ENCODE results near the gene IL17RD.

The IL17RD gene

GRCh38 chr3:57065588-57065987, 99.6 kb downstream of the IL17RD start:
- DNase-seq (ENCODE audit: low read depth, low spot score), result no peak

- DNase-seq (ENCODE audit: low read depth, low spot score), result no peak
Observed at GRCh38 chr3:57064572-57064971, 100.6 kb downstream of the IL17RD start.

GRCh38 chr3:57064001-57064400, 101.2 kb downstream of the IL17RD start:
- DNase-seq (ENCODE audit: low read depth, low spot score), result no peak

GRCh38 chr3:57063032-57063431, 102.1 kb downstream of the IL17RD start:
- DNase-seq (ENCODE audit: low read depth, low spot score), result no peak

GRCh38 chr3:57062101-57062631, 103.0 kb downstream of the IL17RD start:
- DNase-seq (ENCODE audit: low read depth, low spot score), result no peak

GRCh38 chr3:57061556-57061955, 103.6 kb downstream of the IL17RD start:
- no peak for DNase-seq (ENCODE audit: low read depth, low spot score)

DNA sequence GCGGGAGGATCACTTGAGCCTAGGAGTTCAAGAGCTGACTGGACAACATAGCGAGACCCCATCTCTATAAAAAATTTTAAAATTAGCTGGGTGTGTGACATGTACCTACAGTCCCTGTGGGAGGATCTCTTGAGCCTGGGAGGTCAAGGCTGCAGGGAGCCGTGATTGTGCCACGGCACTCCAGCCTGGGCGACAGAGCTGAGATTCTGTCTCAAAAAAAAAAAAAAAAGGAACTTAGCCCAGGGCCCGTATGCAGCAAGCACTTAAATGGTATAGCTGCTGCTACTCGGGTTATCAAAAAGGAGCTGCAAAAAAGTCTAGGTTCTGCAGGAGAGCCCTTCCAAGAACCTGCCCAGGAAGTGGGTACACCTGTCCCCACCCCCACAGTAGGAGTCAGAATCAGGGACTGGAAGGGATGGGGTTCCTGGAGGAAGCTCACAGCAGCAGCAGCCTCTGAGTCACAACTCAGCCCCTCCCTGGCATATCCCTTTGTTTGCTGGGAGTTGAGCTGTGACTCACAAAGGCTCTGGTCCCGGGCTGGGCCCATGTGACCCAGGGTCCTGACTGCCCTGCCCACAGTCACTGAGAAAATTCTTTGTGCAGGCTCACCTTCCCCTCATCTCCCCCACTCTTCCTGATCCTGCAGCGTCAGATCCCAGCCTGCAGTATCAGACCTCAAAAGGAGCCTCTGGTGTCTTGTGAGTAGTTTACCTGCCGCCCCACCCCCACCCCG, 104.9 kb downstream of the IL17RD start, which contains the start of gene SPATA12:
TSS of gene SPATA12 (plus strand) at position 576 of the 733 bp plus-strand sequence. CDS start 13,031 bp downstream, outside the sequence.
- peak; percentile 94 for DNase-seq (ENCODE audit: low read depth, low spot score)

DNA sequence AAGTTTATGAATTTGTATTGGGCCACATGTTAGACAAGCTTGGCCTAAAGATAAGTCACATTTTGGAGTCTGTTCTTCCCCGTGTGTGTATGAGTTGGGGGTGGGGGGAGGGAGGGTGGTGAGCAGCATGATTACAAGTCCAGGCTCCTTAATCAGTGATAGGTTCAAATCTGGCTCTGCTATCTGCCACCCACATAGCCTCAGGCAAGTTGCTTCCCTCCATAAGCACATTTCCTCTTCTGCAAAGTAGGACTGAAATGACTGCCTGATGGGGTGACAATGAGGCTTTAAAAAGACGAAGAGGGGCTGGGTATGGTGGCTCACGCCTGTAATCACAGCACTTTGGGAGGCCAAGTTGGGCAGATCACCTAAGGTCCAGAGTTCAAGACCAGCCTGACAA, 105.7 kb downstream of the IL17RD start:
- DNase-seq (ENCODE audit: low read depth, low spot score), result no peak

DNA sequence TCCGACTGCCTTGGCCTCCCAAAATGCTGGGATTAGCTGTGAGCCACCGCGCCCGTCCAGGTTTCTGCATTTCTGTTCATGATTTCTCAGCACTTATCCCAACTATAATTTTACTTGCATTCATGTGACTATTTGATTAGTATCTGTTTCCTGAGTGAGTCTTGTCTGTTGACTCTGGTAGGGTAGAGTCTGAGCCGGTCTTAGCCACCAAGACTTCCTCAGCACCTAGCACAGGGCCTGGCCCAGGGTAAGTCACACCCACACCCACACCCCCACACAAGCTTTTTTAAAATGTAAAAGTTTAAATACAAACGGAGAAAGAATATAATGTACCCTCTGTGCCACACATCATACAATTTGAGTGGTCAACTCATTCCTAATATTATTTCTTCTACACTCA, 107.8 kb downstream of the IL17RD start:
- DNase-seq (ENCODE audit: low read depth, low spot score), result no peak

- DNase-seq (ENCODE audit: low read depth, low spot score), result no peak
Observed at GRCh38 chr3:57053122-57053521, 112.0 kb downstream of the IL17RD start.

- DNase-seq (ENCODE audit: low read depth, low spot score), result no peak
Observed at GRCh38 chr3:57052662-57053061, 112.5 kb downstream of the IL17RD start.

GRCh38 chr3:57048728-57049127, 116.4 kb downstream of the IL17RD start:
- no peak for DNase-seq (ENCODE audit: low read depth, low spot score)

DNA sequence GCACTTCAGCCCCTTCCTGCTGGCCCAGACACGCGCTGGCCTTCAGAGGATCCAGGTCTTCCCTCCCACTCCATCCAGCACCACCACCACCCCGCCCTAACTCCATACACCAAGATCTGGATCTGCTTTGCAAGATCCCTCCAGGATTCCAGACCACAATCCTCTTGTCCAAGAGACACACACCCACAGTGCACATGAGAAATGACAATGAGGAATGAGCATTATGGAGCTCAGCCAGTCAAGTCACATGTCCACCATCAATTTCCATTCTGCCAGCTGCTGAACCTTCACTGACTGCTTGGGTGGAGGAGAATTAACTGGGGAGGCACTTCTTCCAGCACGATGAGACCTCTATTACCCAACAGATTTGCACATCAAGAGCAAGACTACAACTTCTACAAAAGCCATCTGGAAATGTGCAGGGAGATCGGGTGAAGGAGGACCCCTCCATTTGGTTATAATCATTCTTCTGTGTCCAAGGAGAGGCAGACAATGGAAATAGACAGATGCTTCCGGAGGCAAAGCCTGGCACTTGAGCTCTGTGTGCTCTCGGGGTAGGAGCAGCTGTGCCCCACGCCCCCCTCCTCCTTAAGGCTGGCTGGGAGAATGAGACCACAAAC, 117.0 kb downstream of the IL17RD start:
- no peak for DNase-seq (ENCODE audit: low read depth, low spot score)

- DNase-seq (ENCODE audit: low read depth, low spot score), result no peak
Observed at GRCh38 chr3:57046101-57046765, 118.9 kb downstream of the IL17RD start.

GRCh38 chr3:57043518-57043917, 121.6 kb downstream of the IL17RD start:
- DNase-seq (ENCODE audit: low read depth, low spot score), result no peak

- DNase-seq (ENCODE audit: low read depth, low spot score), result no peak
Observed at GRCh38 chr3:57041674-57042073, 123.5 kb downstream of the IL17RD start.
